WERI-Rb-1 (cell line): Measurements from ENCODE around the gene TOP3B.

Experiments
- DNase-seq: peaks from one replicate; pipeline ENCODE4 v3.0.0-alpha.2; 2020
- H3K27ac ChIP-seq: fragments of 250-450 bp; sonication (Bioruptor Pico); 2 replicates; pipeline ENCODE4 v1.5.1; 2020; ENCODE audit warnings: mild to moderate bottlenecking, moderate library complexity
- H3K27me3 ChIP-seq: fragments of 250-450 bp; sonication (Bioruptor Pico); 2 replicates; pipeline ENCODE4 v1.5.1; 2021; ENCODE audit warnings: mild to moderate bottlenecking, low read depth, moderate library complexity; ENCODE audit not compliant: insufficient read depth, severe bottlenecking
- H3K36me3 ChIP-seq: fragments of 250-450 bp; sonication (Bioruptor Pico); 2 replicates; pipeline ENCODE4 v1.5.1; 2020; ENCODE audit warnings: mild to moderate bottlenecking, moderate library complexity
- H3K4me3 ChIP-seq: 2 replicates; pipeline ENCODE4 v1.5.1; 2011; ENCODE audit warnings: low read depth, mild to moderate bottlenecking, control low read depth, low read length
- H3K9me3 ChIP-seq: fragments of 250-450 bp; sonication (Bioruptor Pico); 2 replicates; pipeline ENCODE4 v1.5.1; 2021; ENCODE audit warnings: mild to moderate bottlenecking, moderate library complexity; ENCODE audit not compliant: severe bottlenecking
- TF ChIP-seq, protein P1 (sequence below): IDR thresholded peaks from 2 replicates; pipeline ENCODE4 v1.5.1; 2011; ENCODE audit warnings: low read depth, mild to moderate bottlenecking, control low read depth, inconsistent platforms, low read length

Gene TOP3B

GRCh38 chr22:21909871-21910270 lies 72.7 kb downstream of the TOP3B start:
- Histone ChIP-seq H3K27me3 (no peaks in the 10 kb centered on the region), H3K27ac (no peak overlapping the region), H3K36me3 (no peaks in the 10 kb centered on the region), H3K4me3 (no peak overlapping the region), H3K9me3 (no peaks in the 10 kb centered on the region)
- TF ChIP-seq, protein P1, sequence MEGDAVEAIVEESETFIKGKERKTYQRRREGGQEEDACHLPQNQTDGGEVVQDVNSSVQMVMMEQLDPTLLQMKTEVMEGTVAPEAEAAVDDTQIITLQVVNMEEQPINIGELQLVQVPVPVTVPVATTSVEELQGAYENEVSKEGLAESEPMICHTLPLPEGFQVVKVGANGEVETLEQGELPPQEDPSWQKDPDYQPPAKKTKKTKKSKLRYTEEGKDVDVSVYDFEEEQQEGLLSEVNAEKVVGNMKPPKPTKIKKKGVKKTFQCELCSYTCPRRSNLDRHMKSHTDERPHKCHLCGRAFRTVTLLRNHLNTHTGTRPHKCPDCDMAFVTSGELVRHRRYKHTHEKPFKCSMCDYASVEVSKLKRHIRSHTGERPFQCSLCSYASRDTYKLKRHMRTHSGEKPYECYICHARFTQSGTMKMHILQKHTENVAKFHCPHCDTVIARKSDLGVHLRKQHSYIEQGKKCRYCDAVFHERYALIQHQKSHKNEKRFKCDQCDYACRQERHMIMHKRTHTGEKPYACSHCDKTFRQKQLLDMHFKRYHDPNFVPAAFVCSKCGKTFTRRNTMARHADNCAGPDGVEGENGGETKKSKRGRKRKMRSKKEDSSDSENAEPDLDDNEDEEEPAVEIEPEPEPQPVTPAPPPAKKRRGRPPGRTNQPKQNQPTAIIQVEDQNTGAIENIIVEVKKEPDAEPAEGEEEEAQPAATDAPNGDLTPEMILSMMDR: no peak
- DNase-seq: no peak

DNA sequence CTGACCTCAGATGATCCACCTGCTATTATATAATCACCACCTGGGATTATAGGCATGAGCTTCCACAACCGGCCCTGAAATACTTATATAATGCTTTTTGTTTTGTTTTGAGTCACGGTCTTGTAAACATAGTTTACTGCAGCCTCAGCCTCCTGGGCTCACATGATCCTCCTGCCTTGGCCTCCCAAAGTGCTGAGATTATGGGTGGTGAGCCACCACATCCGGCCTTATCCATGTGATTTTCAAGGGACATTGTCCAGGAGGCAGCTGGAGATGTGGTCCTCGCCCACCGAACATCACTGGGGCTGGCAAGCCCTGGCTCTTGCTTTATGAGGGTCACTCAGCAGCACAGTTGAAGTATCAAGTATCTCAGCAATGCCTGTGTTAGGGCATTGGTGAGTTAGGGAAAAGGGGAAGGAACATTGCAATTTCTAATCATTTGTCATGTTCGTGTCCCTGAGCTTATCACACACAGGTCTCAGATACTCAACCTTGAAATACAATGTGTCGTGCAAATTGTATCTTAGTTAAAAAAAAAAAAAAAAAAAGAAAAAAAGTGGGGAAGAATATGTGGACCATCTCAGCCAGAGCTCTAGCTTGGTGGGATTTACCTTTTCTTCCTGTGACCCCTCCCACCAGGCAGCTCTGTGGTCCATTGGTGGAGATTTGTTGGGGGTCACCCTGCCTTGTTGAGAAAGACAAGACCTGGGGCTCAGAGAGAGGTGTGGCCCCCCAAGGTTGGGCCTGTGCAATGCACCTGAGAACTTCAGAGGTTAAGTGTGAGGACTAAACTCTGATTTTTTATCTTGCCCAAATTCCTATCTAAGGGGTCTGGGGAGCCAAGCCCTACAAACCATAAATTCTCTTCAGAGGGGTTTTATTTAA lies 74.7 kb downstream of the TOP3B start:
- H3K27me3 ChIP-seq: no peaks in the 10 kb centered on the region
- DNase-seq: no peak
- no peaks in the 10 kb centered on the region for H3K9me3 ChIP-seq
- H3K36me3 ChIP-seq: no peaks in the 10 kb centered on the region
- H3K27ac ChIP-seq: no peak overlapping the region
- no peak overlapping the region for H3K4me3 ChIP-seq
- TF ChIP-seq, protein P1: no peak
